ENCODE data around the gene EXD3.

EXD3 gene

GRCh38 chr9:137383081-137383783, 39.7 kb downstream of the EXD3 start:
- Histone ChIP-seq H3K27ac (no peak overlapping the region), H3K4me1 (ENCODE audit: control insufficient read depth in 1 of 2, insufficient read depth in 1 of 2, low read depth in 1 of 2, low read length in 1 of 2) (no peaks in the 10 kb centered on the region), H3K27me3 (no peaks in the 10 kb centered on the region), H3K9me3 (peaks cover 3% of the 10 kb centered on the region), H3K4me3 (ENCODE audit: low read depth in 1 of 2, low read length in 1 of 2) (no peak overlapping the region), H3K36me3 (no peaks in the 10 kb centered on the region)
- TF ChIP-seq, protein P1, sequence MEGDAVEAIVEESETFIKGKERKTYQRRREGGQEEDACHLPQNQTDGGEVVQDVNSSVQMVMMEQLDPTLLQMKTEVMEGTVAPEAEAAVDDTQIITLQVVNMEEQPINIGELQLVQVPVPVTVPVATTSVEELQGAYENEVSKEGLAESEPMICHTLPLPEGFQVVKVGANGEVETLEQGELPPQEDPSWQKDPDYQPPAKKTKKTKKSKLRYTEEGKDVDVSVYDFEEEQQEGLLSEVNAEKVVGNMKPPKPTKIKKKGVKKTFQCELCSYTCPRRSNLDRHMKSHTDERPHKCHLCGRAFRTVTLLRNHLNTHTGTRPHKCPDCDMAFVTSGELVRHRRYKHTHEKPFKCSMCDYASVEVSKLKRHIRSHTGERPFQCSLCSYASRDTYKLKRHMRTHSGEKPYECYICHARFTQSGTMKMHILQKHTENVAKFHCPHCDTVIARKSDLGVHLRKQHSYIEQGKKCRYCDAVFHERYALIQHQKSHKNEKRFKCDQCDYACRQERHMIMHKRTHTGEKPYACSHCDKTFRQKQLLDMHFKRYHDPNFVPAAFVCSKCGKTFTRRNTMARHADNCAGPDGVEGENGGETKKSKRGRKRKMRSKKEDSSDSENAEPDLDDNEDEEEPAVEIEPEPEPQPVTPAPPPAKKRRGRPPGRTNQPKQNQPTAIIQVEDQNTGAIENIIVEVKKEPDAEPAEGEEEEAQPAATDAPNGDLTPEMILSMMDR (IDR thresholded peaks at IDR 0.05), result no peak

DNA sequence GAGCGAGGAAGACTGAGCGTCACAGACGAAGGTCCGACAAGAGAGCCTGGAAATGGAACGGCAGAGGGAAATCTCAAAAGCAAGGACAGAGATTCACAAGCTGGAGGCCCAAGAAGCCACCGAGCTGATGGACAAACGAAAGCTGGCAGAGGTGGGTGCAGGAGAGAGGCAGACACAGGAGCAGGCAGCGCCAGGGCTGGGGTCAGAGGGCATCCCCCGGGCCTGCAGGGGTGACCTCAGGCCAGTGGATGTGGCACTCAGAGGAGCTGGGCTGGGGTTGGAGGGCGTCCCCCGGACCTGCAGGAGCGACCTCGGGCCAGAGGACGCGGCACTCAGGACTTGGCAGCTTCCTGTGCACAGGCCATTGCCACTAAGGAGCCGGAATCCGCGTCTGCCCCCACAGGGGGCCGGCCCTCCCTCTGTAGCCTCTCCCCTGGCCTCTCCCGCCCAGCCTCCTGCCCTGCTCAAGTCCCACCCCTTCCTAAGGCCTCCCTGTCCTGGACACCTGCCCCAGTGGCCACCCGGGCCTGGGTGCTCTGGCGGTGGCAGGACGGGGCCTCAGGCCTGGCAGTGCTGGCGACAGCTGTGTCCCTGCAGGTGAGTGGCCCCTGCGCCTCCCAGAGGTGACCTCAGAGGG, 40.4 kb downstream of the EXD3 start:
- Histone ChIP-seq H3K27ac (no peak overlapping the region), H3K4me3 (ENCODE audit: low read depth in 1 of 2, low read length in 1 of 2) (no peak overlapping the region), H3K36me3 (no peaks in the 10 kb centered on the region), H3K9me3 (peaks cover 3% of the 10 kb centered on the region), H3K4me1 (ENCODE audit: control insufficient read depth in 1 of 2, insufficient read depth in 1 of 2, low read depth in 1 of 2, low read length in 1 of 2) (no peaks in the 10 kb centered on the region), H3K27me3 (no peaks in the 10 kb centered on the region)
- TF ChIP-seq, protein P1 (IDR thresholded peaks at IDR 0.05), result no peak

- no peak overlapping the region for H3K27ac ChIP-seq
- no peaks in the 10 kb centered on the region for H3K27me3 ChIP-seq
- H3K9me3 ChIP-seq, result peaks cover 3% of the 10 kb centered on the region
- H3K4me3 ChIP-seq (ENCODE audit: low read depth in 1 of 2, low read length in 1 of 2), result no peak overlapping the region
- no peaks in the 10 kb centered on the region for H3K36me3 ChIP-seq
- H3K4me1 ChIP-seq (ENCODE audit: control insufficient read depth in 1 of 2, insufficient read depth in 1 of 2, low read depth in 1 of 2, low read length in 1 of 2), result no peaks in the 10 kb centered on the region
- TF ChIP-seq, protein P1 (IDR thresholded peaks at IDR 0.05), result no peak
Observed at GRCh38 chr9:137381501-137382443, 41.2 kb downstream of the EXD3 start.

DNA sequence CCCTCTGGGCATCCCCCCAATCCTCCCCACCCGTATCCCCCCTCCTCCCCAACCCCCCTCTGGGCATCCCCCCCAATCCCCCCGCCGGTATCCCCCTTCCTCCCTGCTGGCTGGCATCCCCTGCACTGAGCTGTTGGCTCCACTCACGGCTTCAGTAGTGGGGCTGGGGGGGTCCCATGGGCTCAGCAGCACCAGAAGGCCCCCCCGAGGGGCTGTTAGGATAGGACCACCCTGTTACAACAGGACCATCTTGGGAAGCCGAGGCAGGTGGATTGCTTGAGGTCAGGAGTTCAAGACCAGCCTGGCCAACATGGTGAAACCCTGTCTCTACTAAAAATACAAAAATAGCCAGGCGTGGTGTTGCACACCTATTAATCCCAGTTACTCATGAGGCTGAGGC, 42.4 kb downstream of the EXD3 start:
- TF ChIP-seq, protein P1 (IDR thresholded peaks at IDR 0.05), result no peak
- Histone ChIP-seq H3K36me3 (no peaks in the 10 kb centered on the region), H3K9me3 (peaks cover 3% of the 10 kb centered on the region), H3K27me3 (no peaks in the 10 kb centered on the region), H3K4me1 (ENCODE audit: control insufficient read depth in 1 of 2, insufficient read depth in 1 of 2, low read depth in 1 of 2, low read length in 1 of 2) (no peaks in the 10 kb centered on the region), H3K27ac (no peak overlapping the region), H3K4me3 (ENCODE audit: low read depth in 1 of 2, low read length in 1 of 2) (no peak overlapping the region)

- TF ChIP-seq, protein P1 (IDR thresholded peaks at IDR 0.05), result no peak
- Histone ChIP-seq H3K27me3 (no peaks in the 10 kb centered on the region), H3K27ac (no peak overlapping the region), H3K4me3 (ENCODE audit: low read depth in 1 of 2, low read length in 1 of 2) (no peak overlapping the region), H3K36me3 (no peaks in the 10 kb centered on the region), H3K9me3 (peaks cover 3% of the 10 kb centered on the region), H3K4me1 (ENCODE audit: control insufficient read depth in 1 of 2, insufficient read depth in 1 of 2, low read depth in 1 of 2, low read length in 1 of 2) (no peaks in the 10 kb centered on the region)
Observed at GRCh38 chr9:137380171-137380570, 42.8 kb downstream of the EXD3 start.

Measured in neutrophil (primary cell).